NOMO-1 (cell line): ENCODE measurements around the gene ZNF627.
"Not testable (repeated sequence)": the region's sequence is repeated elsewhere in the genome, so short reads cannot be mapped to it uniquely, and the experiment has no call there.

Experiments used
- DNase-seq, 2 experiments: peaks; one replicate each; lab custom pipeline; 2025; ENCODE audit not compliant: unreplicated experiment in 2 of 2; lab: John Stamatoyannopoulos, UW

Gene ZNF627

GRCh38 chr19:11597202-11598102, at the start of gene ZNF627:
Gene ZNF627 (plus strand): TSS chr19:11597483. CDS start chr19:11597628, 145 bp downstream.
- DNase-seq, result peak; percentile 98 to 99

- no peak for DNase-seq
These were observed 49.2 kb upstream of the ZNF627 start for GRCh38 chr19:11547929-11548700.

GRCh38 chr19:11549386-11549953, 47.8 kb upstream of the ZNF627 start:
- no peak for DNase-seq

GRCh38 chr19:11550265-11550664, 47.0 kb upstream of the ZNF627 start:
- no peak for DNase-seq

- DNase-seq, result no peak
These were observed 45.6 kb upstream of the ZNF627 start for GRCh38 chr19:11551603-11552235.

- no peak for DNase-seq
These were observed 44.5 kb upstream of the ZNF627 start for GRCh38 chr19:11552666-11553372.

GRCh38 chr19:11554160-11554559, 43.1 kb upstream of the ZNF627 start:
- no peak for DNase-seq

GRCh38 chr19:11555246-11555645, 42.0 kb upstream of the ZNF627 start:
- DNase-seq, result no peak

GRCh38 chr19:11556634-11557420, 40.5 kb upstream of the ZNF627 start:
- no peak for DNase-seq

- peak; percentile 97 to 98 for DNase-seq
These were observed 38.1 kb upstream of the ZNF627 start, which contains the start of gene ELOF1 for GRCh38 chr19:11558881-11559828. Gene ELOF1 (minus strand): TSS chr19:11559230. CDS start chr19:11554347, 4,883 bp downstream.

- DNase-seq, result peak; percentile 34 to 90
These were observed 36.8 kb upstream of the ZNF627 start for GRCh38 chr19:11560404-11561051.

- no peak for DNase-seq
These were observed 33.8 kb upstream of the ZNF627 start for GRCh38 chr19:11563532-11563931.

GRCh38 chr19:11564082-11564807, 33.0 kb upstream of the ZNF627 start:
- not testable (repeated sequence) for DNase-seq

- DNase-seq, result not testable (repeated sequence)
These were observed 31.7 kb upstream of the ZNF627 start for GRCh38 chr19:11565649-11565980.

- DNase-seq, result no peak
These were observed 31.1 kb upstream of the ZNF627 start for GRCh38 chr19:11566164-11566563.

- DNase-seq, result peak; percentile 90 to 94
These were observed 27.2 kb upstream of the ZNF627 start for GRCh38 chr19:11570039-11570462.

GRCh38 chr19:11573354-11573753, 23.9 kb upstream of the ZNF627 start:
- not testable (repeated sequence) for DNase-seq
